NCI-H146 (cell line): ENCODE results near the gene LAMA3.
A peak's percentile ranks its signal among the peaks of the same experiment; 100 is the strongest.

Experiments used
- DNase-seq: peaks from one replicate; lab custom pipeline; 2025; lab: John Stamatoyannopoulos, UW

The LAMA3 gene

DNA sequence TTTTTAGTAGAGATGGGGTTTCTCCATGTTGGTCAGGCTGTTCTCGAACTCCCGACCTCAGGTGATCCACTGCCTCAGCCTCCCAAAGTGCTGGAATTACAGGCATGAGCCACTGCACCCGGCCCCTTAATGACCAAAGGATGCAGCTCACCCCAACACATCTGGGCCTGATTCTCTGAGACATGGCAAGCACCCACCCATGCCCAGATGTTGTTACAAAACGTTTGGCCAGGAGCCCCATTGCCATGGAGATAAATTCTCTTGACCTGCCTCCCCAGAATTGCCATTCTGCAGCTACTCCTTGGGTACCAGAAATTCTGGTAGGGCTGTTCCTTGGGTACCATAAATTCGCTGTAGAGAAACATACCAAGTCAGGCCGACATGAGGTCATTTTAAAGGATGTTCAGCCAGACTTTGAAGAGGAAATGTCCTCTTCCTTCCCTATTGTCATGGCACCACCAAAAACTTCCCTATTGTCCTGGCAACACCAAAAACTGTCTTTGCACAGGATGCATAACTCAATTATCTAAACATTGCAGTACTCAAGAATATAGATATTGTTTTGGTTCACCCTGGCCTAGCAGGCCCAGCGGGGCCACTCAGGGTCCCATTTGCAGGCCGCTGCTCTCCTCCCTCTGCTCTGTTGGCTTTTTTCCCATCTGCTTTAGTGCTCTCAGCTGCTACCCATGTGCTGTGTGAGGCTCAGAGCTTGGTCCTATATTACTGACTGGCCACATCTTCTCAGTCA, 164.4 kb downstream of the LAMA3 start:
- no peak for DNase-seq

DNA sequence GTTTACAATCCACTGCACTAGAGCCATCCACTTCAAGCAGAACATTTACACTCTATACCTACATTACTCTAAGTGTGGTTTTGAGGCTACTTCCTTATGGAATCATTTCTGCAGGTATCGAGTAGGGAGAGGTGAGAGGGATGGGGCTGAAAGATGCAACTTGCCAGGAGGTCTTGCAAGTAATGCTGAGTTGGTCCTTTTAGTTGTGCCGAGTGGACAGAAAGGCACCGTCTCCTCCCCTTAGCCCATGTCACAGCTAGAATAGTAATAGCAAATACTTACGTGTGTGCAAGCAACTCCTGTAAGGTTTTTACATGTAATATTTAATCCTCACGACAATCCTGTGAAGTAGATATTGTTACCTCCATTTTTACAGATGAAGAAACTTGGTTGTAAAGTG, 166.5 kb downstream of the LAMA3 start:
- DNase-seq, result no peak

DNA sequence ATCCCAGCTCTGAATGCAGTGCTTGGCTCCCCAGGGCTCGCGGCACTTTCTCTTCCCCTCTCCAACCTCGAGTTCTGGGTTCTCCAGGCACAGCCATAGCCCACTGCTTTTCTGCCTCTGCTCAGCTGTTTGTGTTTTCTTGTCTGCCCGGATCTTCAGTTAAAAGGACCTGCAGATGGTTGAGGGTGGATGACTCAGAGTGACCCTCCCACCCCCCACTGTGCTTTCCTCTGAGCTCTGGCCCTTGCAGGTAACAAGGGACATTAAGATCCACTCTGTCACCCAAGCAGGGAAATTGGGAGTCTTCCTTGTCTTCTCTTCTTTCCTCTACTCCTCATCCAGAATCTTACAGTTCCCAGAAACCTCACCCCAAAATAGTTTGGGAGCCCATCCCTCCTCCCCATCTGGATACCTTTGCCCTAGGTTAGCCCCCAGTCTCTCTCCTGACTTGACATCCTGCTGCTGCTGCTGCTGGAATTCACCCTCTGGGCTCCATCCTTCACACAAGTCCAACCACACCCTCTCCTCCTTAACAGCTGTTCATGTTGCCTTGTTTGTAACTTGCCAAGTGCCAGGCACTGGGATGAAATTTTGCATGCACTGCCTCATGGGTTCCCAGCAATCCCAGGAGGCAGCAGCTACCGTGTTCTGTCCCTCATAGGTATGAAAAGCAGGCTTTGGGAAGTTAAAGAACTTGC, 167.4 kb downstream of the LAMA3 start:
- peak; percentile 64 for DNase-seq

DNA sequence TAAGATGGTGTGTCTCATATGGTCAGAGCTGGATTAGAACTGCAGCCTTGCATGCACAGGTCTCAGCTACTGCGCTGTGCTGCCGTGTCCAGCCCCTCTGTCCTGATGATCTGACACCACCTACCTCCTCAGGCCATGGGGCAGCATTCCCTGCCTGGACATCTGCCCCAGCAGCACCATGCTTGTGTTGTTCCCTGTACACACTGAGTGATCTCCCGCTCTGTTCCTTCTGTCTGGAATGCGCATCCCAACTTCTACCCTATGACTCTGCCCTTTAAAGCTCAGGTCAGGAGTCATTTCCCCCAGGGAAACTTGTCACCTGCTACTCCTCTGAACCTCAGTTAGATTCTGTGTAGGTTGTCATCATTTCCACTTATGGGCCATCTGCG, 167.9 kb downstream of the LAMA3 start:
- DNase-seq, result no peak

DNA sequence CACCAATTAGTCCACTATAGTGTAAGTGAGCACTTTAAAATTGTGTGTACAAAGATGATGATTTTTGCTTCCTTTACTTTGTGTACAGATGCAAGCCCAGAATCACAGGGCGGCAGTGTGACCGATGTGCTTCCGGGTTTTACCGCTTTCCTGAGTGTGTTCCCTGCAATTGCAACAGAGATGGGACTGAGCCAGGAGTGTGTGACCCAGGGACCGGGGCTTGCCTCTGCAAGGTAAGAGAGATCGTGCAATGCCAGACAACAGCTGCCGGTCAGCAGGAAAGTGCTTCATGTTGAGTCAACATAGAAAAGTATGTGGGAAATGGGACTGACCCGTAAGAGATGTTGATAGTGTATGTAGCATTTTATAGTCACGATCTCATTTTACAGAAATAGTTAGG, 168.5 kb downstream of the LAMA3 start:
- DNase-seq, result no peak

DNA sequence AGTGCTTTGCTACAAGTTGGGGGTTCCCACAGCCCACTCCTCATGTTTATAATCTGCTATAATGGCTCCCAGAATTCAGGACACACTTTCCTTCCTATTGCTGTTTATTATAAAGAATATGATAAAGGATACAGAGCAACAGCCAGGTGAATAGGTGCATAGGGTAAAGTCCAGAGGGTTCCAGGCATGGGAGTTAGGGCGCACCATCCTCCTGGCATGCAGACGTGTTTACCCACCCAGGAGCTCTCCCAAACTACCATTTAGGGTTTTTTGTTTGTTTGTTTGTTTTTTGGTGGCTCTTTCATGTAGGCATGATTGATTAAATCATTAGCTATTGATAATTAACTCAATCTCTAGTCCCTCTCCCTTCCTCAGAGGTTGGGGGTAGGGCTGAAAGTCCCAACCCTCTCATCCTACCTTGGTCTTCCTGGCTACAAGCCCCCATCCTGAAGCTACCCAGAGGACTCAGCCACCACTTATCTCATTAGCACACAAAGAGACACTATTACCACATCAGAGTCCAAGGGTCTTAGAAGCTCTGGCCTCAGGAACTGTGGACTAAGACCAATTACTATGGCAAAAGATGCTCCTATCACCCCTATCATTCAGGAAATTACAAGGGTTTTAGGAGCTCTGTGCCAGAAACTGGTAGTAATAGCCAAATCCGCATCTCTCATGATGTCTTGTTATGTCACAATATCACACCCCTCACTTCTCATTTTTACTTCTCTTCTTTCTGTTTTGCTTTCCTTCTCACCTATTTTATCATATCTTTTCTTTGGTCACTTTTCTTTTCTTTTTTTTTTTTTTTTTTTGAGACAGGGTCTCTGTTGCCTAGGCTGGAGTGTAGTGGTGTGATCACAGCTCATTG, 170.4 kb downstream of the LAMA3 start:
- no peak for DNase-seq

DNA sequence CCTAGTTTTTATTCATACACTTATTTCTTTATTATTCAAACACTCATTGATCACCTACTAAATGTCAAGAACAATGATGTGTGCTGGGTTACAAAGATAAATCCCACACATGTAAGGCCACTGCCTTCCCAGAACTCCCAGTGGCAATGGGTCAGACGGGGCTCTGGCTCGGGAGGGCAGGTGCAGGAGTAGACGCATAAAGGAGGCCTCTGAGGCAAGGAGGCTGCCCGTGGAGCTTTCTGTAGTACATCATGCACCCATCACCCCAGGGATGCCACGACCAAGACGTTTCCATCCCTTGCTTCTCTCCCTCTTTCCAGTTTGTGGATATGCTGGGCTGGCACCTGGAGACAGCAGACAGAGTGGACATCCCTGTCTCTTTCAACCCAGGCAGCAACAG, 172.1 kb downstream of the LAMA3 start:
- no peak for DNase-seq

DNA sequence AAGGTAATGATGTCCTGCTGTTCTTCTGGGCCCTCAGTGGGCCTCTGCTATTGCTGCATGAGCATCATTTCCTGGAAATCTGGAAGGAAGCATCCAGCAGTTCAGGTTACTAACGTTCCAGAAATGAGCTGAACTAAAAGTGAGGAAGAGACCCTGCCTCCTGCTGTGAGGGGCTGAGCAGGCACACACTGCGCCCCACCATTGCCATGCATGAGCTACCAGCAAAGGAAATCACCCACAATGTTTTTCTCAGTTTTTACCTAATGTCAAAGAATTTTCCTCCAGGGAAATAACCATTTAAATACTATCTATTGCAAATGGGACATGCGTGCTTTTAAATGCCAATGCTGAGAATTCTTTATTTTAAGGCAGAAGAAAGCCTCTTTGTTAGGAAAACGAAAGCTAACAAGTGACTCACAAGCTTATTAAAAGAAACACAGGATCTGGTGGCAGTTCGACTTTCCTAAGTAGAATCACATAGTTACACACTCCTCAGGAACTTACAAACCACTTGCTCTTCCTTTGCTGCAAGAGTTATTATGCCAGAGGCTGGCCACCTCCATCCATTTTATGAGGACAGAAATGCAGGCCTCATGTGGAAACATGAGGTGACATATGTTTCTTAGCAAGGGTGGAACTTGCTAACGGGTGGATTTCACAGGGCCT, 172.7 kb downstream of the LAMA3 start:
- no peak for DNase-seq

DNA sequence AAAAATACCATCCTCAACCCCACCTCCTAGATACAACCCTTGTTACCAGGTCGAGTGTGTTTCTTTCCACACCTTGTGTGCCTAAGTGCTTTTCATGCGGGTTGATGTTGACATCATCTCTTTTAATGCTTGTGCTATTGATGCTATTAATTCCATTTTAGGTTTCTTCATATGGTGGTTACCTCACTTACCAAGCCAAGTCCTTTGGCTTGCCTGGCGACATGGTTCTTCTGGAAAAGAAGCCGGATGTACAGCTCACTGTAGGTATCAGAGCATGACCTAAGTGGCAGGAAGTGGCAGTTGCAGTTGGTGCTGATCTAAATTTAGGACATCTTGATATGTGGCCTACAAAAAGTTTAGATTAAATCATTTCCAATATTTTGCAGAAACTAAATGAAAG, 175.4 kb downstream of the LAMA3 start:
- no peak for DNase-seq

DNA sequence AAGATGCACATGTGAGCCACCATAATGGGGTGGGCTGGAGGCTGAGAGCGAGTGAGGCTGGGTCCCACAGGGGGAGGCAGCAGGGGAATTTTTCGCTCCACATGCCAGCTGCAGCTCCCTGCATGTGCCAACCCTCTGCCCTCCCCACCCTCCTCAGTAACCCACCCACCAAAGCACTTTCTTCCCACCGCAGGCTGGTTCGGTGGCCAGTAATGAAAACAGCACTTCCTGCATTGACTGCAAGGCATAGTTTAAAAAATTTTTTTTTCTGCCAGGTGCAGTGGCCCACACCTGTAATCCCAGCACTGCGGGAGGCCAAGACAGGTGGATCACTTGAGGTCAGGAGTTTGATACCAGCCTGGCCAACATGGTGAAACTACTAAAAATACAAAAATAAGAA, 177.8 kb downstream of the LAMA3 start:
- DNase-seq, result peak; percentile 90

DNA sequence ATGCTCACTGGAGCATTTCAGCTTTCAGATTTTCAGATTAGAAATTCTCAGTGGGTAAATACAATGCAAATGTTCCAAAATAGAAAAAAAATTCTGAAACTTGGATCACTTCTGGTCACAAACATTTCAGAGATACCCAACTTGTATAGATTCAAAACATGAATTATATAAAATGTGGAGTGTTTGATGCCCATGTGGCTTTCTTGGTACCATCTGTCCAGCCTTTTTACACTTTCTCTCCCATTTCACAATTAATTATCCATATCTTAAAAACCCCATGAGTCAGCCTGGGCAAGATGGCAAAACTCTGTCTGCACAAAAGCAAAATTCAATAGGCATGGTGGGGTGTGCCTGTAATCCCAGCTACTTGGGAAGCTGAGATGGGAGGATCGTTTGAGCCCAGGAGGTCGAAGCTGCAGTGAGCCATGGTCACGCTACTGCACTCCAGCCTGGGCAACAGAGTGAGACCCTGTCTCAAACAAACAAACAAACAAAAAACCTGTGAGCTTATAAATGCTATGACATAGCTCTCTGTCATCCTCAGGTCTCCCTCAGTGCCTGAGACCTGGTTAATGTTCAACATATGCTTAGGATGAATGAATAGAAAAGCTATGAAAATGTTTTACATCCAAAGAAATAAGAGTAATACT, 179.0 kb downstream of the LAMA3 start:
- no peak for DNase-seq

DNA sequence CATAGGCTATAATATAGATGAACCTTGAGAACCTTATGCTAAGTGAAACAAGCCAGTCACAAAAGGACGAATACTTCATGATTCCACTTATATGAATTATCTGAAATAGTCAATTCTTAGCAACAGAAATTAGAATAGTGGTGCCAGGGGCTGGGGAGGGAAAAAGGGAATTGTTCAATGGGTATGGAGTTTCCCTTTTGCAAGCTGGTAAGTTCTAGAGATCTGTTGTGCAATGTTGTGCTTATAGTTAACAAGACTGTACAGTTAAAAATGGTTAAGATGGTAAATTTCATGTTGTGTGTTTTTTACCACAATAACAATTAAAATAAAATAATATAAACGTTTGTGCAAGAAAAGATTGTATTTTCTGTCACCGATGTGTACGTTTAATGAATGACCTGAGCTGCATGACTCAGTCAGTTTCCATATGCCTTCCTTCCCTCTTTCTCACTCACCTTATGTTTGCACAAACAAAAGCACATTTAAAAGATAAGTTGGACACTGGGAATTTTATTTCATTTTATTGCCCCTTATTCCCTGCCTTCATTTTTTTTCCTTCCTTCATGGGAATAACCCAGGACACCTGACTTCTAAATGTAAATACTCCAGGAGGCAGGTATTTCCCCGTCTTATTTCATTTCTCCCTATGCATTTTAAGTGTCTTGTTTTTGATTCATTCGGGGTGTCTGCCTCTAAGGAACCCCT, 181.6 kb downstream of the LAMA3 start:
- no peak for DNase-seq

DNA sequence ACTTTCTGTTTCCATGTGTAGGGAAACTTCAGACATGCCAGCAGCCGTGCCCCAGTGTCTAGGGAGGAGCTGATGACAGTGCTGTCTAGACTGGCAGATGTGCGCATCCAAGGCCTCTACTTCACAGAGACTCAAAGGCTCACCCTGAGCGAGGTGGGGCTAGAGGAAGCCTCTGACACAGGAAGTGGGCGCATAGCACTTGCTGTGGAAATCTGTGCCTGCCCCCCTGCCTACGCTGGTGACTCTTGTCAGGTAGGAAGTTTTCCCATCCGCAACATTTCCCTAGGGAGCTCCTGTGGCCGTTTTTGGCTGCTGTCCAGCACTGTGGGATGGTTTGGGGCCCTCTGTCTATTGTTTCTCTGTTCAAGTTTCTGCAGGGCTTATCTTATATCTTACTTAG, 182.2 kb downstream of the LAMA3 start:
- peak; percentile 53 for DNase-seq

DNA sequence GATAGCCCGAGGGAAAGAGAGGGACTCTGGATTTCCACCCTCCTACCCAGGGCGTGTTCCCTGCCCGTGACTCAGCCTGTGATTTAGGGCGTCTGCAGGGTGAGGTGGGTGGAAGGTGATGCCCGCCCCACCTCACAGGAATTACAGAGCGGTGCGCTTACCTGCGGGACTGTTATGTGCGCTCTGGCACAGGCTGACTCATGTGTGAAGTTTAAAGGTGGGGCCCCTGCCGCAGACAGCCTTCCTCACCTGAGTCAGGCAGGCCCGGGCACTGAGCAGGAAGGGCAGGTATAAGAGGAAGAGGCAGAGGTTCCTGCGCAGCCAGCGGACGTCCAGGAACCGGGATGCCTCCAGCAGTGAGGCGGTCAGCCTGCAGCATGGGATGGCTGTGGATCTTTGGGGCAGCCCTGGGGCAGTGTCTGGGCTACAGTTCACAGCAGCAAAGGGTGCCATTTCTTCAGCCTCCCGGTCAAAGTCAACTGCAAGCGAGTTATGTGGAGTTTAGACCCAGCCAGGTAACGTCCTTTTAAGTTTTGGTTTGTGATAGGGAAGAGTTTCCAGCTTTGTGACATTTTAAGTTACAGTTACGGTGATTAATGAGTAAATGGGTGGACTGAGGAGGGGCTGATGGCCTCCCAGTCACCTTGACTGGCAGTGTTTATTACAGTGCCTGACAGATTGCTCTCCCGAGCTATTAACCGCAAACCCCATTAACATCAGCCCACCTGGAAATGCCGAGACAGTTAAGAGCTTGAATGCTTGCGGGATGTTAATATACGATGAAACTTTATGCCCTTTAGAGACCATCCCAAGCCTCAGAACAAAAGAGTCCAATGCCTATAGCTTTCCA, 183.7 kb downstream of the LAMA3 start:
- no peak for DNase-seq

DNA sequence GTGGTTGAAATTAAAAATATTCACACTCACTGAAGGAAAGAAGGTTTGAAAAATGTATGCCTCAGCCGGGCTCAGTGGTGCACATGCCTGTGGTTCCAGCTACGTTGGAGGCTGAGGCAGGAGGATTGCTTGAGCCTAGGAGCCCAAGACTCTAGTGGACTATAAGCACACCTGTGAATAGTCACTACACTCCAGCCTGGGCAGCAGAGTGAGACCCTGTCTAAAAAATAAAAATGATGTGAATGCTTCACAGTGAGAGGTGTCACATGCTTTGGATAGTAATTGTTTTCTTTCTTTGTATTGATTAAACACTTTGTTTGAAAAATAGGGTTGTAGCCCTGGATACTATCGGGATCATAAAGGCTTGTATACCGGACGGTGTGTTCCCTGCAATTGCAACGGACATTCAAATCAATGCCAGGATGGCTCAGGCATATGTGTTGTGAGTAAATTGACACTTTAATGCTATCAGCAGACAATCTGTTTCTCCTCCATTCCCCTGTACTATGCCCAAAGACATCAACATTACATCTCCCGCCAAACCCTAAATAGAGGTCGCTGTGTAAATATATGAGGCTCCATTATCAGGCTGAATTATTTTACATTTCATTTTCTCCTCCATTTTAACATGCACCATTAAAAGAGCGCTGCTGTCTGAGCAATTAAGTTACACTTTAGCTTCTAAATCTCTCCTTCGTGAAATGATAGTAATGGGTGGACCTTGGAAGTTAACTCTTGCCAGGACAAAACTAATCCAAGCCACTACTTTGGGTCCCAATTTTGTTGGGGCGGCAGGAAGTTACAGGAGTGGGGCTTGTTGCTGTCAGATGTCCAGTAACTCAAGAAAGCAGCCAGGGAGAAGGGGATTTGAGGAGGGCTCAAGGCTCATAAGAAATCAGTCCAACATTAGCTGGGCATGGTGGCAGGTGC, 187.0 kb downstream of the LAMA3 start:
- DNase-seq, result peak; percentile 77

DNA sequence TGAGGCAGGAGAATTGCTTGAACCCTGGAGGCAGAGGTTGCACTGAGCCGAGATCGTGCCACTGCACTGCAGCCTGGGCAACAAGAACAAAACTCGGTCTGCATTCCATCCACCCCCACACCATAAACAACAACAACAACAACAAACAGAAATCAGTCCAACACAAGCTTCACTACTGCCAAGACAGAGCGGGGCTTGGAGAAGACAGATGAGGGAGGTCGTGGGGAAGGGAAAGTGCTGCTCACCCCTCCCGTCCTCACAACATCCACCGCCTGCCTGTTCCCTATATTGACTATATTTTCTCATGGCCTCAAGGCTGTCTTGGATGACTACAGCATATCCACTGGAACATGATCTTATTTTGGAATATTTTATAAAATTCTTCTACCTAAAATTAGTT, 187.7 kb downstream of the LAMA3 start:
- DNase-seq, result no peak

DNA sequence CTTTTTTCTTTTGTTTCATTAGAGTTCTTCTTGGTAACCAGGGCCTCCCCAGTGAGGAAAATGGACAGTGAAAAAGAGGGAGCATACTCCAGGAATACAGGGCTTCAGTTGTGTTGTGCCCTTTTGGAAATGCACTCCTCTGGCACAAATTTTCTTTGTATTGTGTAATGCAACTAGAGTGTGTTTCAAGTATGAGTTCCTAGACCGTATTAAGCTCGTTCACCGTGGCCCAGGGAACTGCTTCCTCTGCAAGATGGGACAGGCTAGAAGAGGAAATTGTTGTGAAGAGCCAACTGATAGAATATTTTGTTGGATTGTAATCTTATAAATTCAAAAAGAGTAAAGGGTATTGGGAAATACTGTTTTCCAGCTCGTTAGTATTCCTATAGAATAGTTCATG, 188.1 kb downstream of the LAMA3 start:
- no peak for DNase-seq

DNA sequence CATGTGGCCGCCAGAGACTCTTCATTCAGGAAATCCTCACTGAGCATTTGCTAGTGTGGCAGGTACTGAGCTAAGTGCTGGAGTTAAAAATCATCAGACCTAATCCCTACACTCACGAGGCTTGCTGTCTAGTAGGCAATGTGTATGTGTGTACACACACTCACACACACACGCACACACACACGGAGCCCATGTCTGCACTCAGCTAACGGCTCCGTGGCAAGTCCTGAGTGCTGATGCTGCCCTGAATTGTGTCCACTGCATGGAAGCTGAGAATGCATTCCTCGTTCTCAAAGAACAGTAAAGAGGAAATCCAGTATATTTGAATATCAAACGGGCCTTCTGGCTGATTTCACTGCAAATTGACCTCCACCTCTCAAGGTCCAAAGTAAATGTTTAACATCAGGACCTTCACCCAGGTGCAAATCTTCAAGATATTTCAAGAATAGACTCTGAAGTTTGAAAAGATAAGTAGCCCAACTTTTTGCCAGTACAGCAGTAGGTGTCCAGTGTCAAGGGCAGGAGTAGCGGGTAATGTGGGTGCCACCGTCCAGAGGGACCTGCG, 189.2 kb downstream of the LAMA3 start:
- DNase-seq, result no peak

DNA sequence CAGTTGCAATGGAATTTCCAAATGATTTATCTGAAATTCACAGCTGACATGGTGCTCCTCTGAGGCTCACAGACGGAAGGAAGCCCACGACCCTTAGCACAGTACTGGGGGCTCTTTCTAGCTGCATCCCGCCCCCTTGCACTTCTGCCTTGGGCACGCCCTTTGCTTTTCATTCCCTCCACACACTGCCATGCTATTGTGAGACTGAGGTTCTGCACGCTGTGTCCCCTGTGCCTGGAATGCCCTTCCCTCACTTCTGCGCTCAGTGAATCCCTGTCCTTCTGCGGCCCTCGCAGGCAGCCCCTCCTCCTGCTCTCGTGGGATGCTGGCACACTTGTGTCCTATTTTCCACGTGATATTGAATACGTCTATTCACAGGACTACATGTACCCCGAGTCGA, 189.9 kb downstream of the LAMA3 start:
- DNase-seq, result no peak
